ENCODE data around the gene MRC1.

GRCh38 chr10:17811146-17811865, 2.2 kb downstream of the MRC1 start:
- TF ChIP-seq EZH2 (IDR thresholded peaks at IDR 0.05) (no peak), CTCF (IDR thresholded peaks at IDR 0.05 in 2 of 3, conservative IDR thresholded peaks at IDR 0.05 in 1 of 3; ENCODE audit: borderline replicate concordance in 1 of 3, insufficient read depth in 1 of 3, low read depth in 2 of 3, low read length in 2 of 3) (no peak), YY1 (IDR thresholded peaks at IDR 0.05; ENCODE audit: extremely low read depth, insufficient replicate concordance, low read depth, low read length) (no peak), ZNF274 (IDR thresholded peaks at IDR 0.05; ENCODE audit: low read depth, low read length) (no peak), POLR2AphosphoS5 (IDR thresholded peaks at IDR 0.05; ENCODE audit: low read depth, low read length) (no peak), REST (IDR thresholded peaks at IDR 0.05; ENCODE audit: low read depth) (no peak), RAD21 (IDR thresholded peaks at IDR 0.05; ENCODE audit: low read depth) (no peak), SIN3A (IDR thresholded peaks at IDR 0.05; ENCODE audit: low read depth) (no peak), MAX (IDR thresholded peaks at IDR 0.05) (no peak), TCF7L2 (IDR thresholded peaks at IDR 0.05; ENCODE audit: borderline replicate concordance, extremely low read depth, insufficient read depth, insufficient read length) (no peak), CEBPB (IDR thresholded peaks at IDR 0.05; ENCODE audit: low read depth) (no peak), POLR2A (IDR thresholded peaks at IDR 0.05; ENCODE audit: borderline replicate concordance, extremely low read depth, insufficient read depth, insufficient read length) (no peak)

Measured in HCT116 (cell line).